HepG2 (cell line): ENCODE measurements around the gene ABCF1. TPM values are rescaled to one million over a fixed set of nuclear protein-coding genes. Genes with fewer than 3 reads are reported as not detected.

Experiments
- AFF4 ChIP-seq: sonication (generic); formaldehyde crosslinking; IDR thresholded peaks from 2 replicates; pipeline ENCODE4 v1.4.0; 2020; ENCODE audit warnings: missing genetic modification reagents
- FOXA1 ChIP-seq, 2 experiments: fragments of 450-650 bp in 1 of 2; sonication (generic) in 1 of 2; formaldehyde crosslinking in 1 of 2; IDR thresholded peaks; 2 replicates each; pipeline versions ENCODE4 v1.4.0 to v1.6.1; 2016 to 2020; ENCODE audit warnings: missing genetic modification reagents in 1 of 2
- ZMAT5 ChIP-seq: sonication (generic); formaldehyde crosslinking; IDR thresholded peaks from 2 replicates; pipeline ENCODE4 v1.5.0; 2020; ENCODE audit warnings: mild to moderate bottlenecking, low read depth, missing genetic modification reagents, borderline replicate concordance
- ZNF558 ChIP-seq: sonication (generic); formaldehyde crosslinking; IDR thresholded peaks from 2 replicates; pipeline ENCODE4 v1.9.0; 2022; ENCODE audit warnings: mild to moderate bottlenecking, missing genetic modification reagents, borderline replicate concordance
- ZNF580 ChIP-seq: IDR thresholded peaks from 2 replicates; pipeline ENCODE4 v1.6.1; 2016; ENCODE audit warnings: low read depth, borderline replicate concordance
- polyA plus RNA-seq, 8 experiments: library from polyadenylated mRNA; depleted of rRNA in 3 of 8; stranded (reverse) in 7 of 8; unstranded in 1 of 8; fragments of >200 nt; fragmentation: Illumina TruSeq in 4 of 8; extraction: Trizol in 4 of 8; gene quantifications; 2 replicates each; pipeline versions ENCODE4 v1.2.1 to v1.2.3, GENCODE V29; 2011 to 2016; ENCODE audit warnings: low read depth in 4 of 8, missing spikeins in 1 of 8, mixed read lengths in 1 of 8; ENCODE audit not compliant: insufficient read depth in 1 of 8
- total RNA-seq, 5 experiments: library from RNA; depleted of rRNA; stranded (reverse); fragments of >200 nt; fragmentation: Illumina TruSeq; extraction: Trizol; gene quantifications; 2 replicates each; pipeline ENCODE4 v1.2.3, GENCODE V29; 2016; ENCODE audit warnings: low read depth in 1 of 5
- TF ChIP-seq, protein P1 (sequence below): sonication (generic); formaldehyde crosslinking; IDR thresholded peaks from 2 replicates; pipeline ENCODE4 v1.4.0; 2020; ENCODE audit warnings: missing genetic modification reagents

The ABCF1 gene
- total and polyA plus RNA-seq, 2 of the 13 experiments (the other 11 are each of a cell fraction or from before 2014, with no cell fraction given): 25.4 to 98.9 TPM

GRCh38 chr6:30570263-30570662, 979 bp upstream of the ABCF1 start (continued):
- TF ChIP-seq AFF4 (CRISPR knock-in tag): no peak
- no peak for TF ChIP-seq ZMAT5 (CRISPR knock-in tag)
- TF ChIP-seq ZNF558: no peak
- no peak for TF ChIP-seq FOXA1 (IDR thresholded peaks at IDR 0.05)
- 0 out of 2 replicates have a peak, but pooled peaks have one; percentile 31 for TF ChIP-seq FOXA1 (CRISPR knock-in tag; IDR thresholded peaks at IDR 0.05)
- TF ChIP-seq, protein P1, sequence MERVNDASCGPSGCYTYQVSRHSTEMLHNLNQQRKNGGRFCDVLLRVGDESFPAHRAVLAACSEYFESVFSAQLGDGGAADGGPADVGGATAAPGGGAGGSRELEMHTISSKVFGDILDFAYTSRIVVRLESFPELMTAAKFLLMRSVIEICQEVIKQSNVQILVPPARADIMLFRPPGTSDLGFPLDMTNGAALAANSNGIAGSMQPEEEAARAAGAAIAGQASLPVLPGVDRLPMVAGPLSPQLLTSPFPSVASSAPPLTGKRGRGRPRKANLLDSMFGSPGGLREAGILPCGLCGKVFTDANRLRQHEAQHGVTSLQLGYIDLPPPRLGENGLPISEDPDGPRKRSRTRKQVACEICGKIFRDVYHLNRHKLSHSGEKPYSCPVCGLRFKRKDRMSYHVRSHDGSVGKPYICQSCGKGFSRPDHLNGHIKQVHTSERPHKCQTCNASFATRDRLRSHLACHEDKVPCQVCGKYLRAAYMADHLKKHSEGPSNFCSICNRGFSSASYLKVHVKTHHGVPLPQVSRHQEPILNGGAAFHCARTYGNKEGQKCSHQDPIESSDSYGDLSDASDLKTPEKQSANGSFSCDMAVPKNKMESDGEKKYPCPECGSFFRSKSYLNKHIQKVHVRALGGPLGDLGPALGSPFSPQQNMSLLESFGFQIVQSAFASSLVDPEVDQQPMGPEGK (CRISPR knock-in tag): no peak
- no peak for TF ChIP-seq ZNF580 (CRISPR knock-in tag)
